Stimulated activated CD8-positive, alpha-beta memory T cell treated with anti-CD3 and anti-CD28 coated beads, Interleukin-7, amount 100 ng/mL, for 48 hours (primary cell): ENCODE data around the gene RAB5A.
"Not testable (repeated sequence)": the region's sequence is repeated elsewhere in the genome, so short reads cannot be mapped to it uniquely, and the experiment has no call there.

ENCODE experiments used
- DNase-seq, 2 donors: peaks; one replicate each; pipeline ENCODE4 v3.0.0-alpha.2; 2020; ENCODE audit warnings: low read depth in 1 of 2; ENCODE audit errors: extremely low read depth in 1 of 2

RAB5A gene

GRCh38 chr3:19947549-19948225 is 790 bp downstream of the RAB5A start:
- DNase-seq: peak in 1 of 2 donors; percentile 33

GRCh38 chr3:19948226-19948591 is 1.3 kb downstream of the RAB5A start:
- DNase-seq: no peak

- DNase-seq: no peak
Measured at GRCh38 chr3:19950316-19950715, 3.4 kb downstream of the RAB5A start.

GRCh38 chr3:19954676-19955075 is 7.8 kb downstream of the RAB5A start:
- DNase-seq: no peak

GRCh38 chr3:19957354-19957753 is 10.5 kb downstream of the RAB5A start:
- not testable (repeated sequence) for DNase-seq

- no peak for DNase-seq
Measured at GRCh38 chr3:19959505-19959904, 12.6 kb downstream of the RAB5A start.

- DNase-seq: no peak
Measured at GRCh38 chr3:19960696-19961095, 13.8 kb downstream of the RAB5A start.

GRCh38 chr3:19961960-19962359 is 15.1 kb downstream of the RAB5A start:
- no peak for DNase-seq

GRCh38 chr3:19967208-19967607 is 20.3 kb downstream of the RAB5A start:
- DNase-seq: no peak

GRCh38 chr3:19967812-19968211 is 20.9 kb downstream of the RAB5A start:
- no peak for DNase-seq

GRCh38 chr3:19970327-19970726 is 23.4 kb downstream of the RAB5A start:
- no peak for DNase-seq

GRCh38 chr3:19972054-19972453 is 25.2 kb downstream of the RAB5A start:
- DNase-seq: no peak

- DNase-seq: not testable (repeated sequence)
Measured at GRCh38 chr3:19988904-19989303, 42.0 kb downstream of the RAB5A start.

GRCh38 chr3:19994796-19995195 is 47.9 kb downstream of the RAB5A start:
- DNase-seq: no peak

GRCh38 chr3:19997502-19997901 is 50.6 kb downstream of the RAB5A start:
- no peak for DNase-seq

GRCh38 chr3:20001932-20002331 is 55.0 kb downstream of the RAB5A start:
- DNase-seq: no peak

- DNase-seq: no peak
Measured at GRCh38 chr3:20007960-20008359, 61.1 kb downstream of the RAB5A start.

GRCh38 chr3:20008646-20009045 is 61.7 kb downstream of the RAB5A start:
- DNase-seq: no peak

- no peak for DNase-seq
Measured at GRCh38 chr3:20012164-20012563, 65.3 kb downstream of the RAB5A start, which contains the start of gene PP2D1. Gene PP2D1, minus strand, starts transcription at chr3:20012264. Its CDS starts 192 bp downstream, at chr3:20012072.

- DNase-seq: no peak
Measured at GRCh38 chr3:20013396-20013795, 66.5 kb downstream of the RAB5A start.

- DNase-seq: no peak
Measured at GRCh38 chr3:20015525-20015924, 68.6 kb downstream of the RAB5A start.

- not testable (repeated sequence) for DNase-seq
Measured at GRCh38 chr3:20016076-20016475, 69.2 kb downstream of the RAB5A start.
